Vagina (tissue), 2 donors: ENCODE data around the gene AHCY.

Experiments
- POLR2A ChIP-seq, 2 donors: fragments of 450-650 bp; IDR thresholded peaks; one replicate each; pipeline ENCODE4 v1.6.1; 2017; ENCODE audit warnings: antibody characterized with exemption in 2 of 2, mild to moderate bottlenecking in 2 of 2, moderate library complexity in 2 of 2
- TF ChIP-seq, protein P1 (sequence below), 3 experiments: fragments of 450-650 bp in 2 of 3; fragments of 200-600 bp in 1 of 3; sonication (generic) in 1 of 3; IDR thresholded peaks; one replicate each; pipeline ENCODE4 v1.5.1; 2017 to 2019; ENCODE audit warnings: antibody characterized with exemption in 3 of 3, mild to moderate bottlenecking in 2 of 3, moderate library complexity in 2 of 3

GRCh38 chr20:34343458-34344211 is 40.5 kb upstream of the AHCY start:
- TF ChIP-seq, protein P1, sequence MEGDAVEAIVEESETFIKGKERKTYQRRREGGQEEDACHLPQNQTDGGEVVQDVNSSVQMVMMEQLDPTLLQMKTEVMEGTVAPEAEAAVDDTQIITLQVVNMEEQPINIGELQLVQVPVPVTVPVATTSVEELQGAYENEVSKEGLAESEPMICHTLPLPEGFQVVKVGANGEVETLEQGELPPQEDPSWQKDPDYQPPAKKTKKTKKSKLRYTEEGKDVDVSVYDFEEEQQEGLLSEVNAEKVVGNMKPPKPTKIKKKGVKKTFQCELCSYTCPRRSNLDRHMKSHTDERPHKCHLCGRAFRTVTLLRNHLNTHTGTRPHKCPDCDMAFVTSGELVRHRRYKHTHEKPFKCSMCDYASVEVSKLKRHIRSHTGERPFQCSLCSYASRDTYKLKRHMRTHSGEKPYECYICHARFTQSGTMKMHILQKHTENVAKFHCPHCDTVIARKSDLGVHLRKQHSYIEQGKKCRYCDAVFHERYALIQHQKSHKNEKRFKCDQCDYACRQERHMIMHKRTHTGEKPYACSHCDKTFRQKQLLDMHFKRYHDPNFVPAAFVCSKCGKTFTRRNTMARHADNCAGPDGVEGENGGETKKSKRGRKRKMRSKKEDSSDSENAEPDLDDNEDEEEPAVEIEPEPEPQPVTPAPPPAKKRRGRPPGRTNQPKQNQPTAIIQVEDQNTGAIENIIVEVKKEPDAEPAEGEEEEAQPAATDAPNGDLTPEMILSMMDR (IDR thresholded peaks at IDR 0.05): no peak
- no peak for TF ChIP-seq POLR2A (IDR thresholded peaks at IDR 0.05)
